GM19238 (cell line): ENCODE results near the gene OPN3.

Source experiments
- DNase-seq: peaks from one replicate; pipeline ENCODE4 v3.0.0; 2011; ENCODE audit warnings: low spot score; ENCODE audit not compliant: insufficient read length

The OPN3 gene

GRCh38 chr1:241590719-241591118, 49.5 kb downstream of the OPN3 start:
- no peak for DNase-seq

GRCh38 chr1:241589521-241589920, 50.6 kb downstream of the OPN3 start:
- DNase-seq: no peak

- DNase-seq: no peak
Observed at GRCh38 chr1:241586905-241587512, 53.2 kb downstream of the OPN3 start.

GRCh38 chr1:241582921-241583321, 57.2 kb downstream of the OPN3 start:
- no peak for DNase-seq

- DNase-seq: no peak
Observed at GRCh38 chr1:241579434-241579833, 60.7 kb downstream of the OPN3 start.

- no peak for DNase-seq
Observed at GRCh38 chr1:241574154-241574553, 66.0 kb downstream of the OPN3 start.

- no peak for DNase-seq
Observed at GRCh38 chr1:241569848-241570247, 70.3 kb downstream of the OPN3 start.

GRCh38 chr1:241560849-241561187, 79.4 kb downstream of the OPN3 start:
- DNase-seq: no peak

GRCh38 chr1:241560146-241560848, 79.9 kb downstream of the OPN3 start:
- no peak for DNase-seq

DNA sequence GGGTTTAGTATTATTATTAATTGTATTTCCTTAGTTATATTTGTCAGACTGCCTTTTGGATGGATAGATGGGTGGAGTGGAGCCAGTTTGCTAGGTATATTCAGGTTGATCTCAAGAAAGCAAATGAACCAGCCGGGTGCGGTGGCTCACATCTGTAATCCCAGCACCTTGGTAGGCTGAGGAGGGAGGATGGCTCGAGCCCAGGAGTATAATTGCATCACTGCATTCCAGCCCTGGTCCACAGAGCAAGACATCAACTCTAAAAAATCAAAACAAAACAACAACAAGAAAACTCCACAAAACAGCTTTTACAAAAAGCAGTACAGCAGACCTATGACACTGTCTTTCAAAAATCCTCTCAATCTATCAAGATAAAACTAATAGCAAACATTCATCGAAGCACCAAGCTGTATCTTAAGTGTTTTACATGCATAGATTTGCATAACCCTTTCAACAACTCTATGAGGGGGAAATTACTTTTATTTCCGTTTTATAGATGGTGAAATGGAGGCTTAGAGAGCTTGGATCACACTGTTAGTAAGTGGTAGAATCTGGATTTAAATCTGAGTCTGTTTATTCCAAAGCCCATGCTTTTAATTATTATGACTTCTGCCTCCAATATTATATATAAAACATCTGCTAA, 82.5 kb downstream of the OPN3 start:
- no peak for DNase-seq

DNA sequence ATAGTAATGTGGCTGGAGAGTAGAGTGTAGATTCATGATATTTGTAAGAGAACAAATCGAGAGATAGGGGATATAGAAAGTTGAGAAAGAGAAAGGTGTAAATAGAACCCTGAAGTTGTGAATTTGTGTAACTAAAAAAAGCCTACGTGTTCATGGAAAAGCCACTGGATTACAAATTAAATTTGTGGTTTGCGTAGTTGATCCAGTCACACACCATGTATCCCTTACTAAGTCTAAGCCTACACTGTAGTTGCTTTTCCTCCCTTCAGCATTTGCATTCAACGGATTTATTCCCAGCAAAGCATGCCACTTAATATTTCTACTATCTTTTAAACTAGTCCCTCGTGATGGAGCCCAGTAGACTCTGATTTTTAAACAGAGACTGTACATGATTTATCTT, 83.1 kb downstream of the OPN3 start:
- DNase-seq: no peak

- no peak for DNase-seq
Observed at GRCh38 chr1:241555526-241555925, 84.6 kb downstream of the OPN3 start.

DNA sequence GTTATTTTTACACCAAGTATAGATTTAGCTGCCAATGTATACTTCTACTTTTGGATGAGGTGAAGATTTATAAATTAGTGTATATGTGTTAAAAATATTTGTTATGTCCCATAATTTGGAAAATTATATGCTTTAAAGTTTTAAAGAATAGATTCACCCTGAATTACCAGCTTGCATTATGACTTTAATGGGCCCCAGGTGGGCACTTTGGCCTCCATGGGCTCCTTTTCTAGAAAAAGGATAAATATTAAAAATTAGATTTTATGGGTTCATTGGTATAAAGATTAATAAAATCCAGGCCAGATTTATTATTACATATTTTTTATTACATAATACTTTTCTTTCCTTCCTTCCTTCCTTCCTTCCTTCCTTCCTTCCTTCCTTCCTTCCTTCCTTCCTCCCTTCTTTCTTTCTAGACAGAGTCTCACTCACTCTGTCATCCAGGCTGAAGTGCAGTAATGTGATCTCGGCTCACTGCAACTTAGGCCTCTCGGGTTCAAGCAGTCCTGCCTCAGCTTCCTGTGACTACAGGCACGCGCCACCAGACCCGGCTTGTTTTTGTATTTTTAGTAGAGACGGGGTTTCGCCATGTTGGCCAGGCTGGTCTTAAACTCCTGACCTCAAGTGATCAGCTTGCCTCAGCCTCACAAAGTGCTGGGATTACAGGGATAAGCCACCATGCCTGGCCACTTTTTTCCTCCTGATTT, 86.1 kb downstream of the OPN3 start:
- DNase-seq: no peak

GRCh38 chr1:241551759-241552638, 88.2 kb downstream of the OPN3 start:
- no peak for DNase-seq

DNA sequence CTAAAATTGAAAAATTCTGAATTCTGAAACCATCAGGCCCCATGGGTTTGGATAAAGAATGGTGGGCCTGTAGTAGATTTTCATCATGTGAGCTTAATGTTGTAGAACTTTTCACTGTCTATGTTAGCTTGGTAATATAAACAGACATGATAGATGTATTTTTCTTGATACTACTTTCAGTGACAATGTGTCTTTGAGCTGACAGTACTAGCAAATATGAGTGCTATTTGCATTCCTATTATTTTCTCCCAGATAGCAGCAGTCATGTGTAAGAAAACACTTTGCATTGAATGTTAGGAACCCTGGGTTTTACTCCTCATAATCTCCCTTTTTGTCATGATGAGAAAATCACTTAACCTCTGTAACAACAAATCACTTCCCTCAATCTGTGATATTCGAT, 89.9 kb downstream of the OPN3 start:
- DNase-seq: no peak

DNA sequence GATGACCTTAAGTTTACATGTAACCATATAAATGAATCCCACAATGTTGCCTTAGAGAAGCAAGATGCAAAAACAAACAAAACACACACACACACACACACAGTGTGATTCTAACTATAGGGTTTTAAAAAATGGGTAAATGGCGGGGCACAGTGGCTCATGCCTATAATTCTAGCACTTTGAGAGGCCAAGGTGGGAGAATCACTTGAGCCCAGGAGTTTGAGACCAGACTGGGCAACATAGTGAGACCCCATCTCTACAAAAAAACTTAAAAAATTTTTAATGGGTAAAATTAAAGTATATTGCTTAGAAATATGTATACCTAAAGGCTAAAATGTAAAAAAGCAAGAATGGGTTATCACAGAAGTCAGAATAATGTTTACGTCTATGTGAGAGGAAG, 92.2 kb downstream of the OPN3 start:
- no peak for DNase-seq
